Fibroblast of skin of left biceps (primary cell): ENCODE measurements around the gene SPTY2D1.
"Not testable (repeated sequence)": the region's sequence is repeated elsewhere in the genome, so short reads cannot be mapped to it uniquely, and the experiment has no call there.

Experiments used
- DNase-seq, 2 experiments: peaks; one replicate each; pipeline ENCODE4 v3.0.0-alpha.2; 2013; ENCODE audit warnings: low read depth in 2 of 2

SPTY2D1 gene

GRCh38 chr11:18634140-18635032 lies at the start of gene SPTY2D1:
SPTY2D1 (minus strand) TSS chr11:18634342; CDS start chr11:18634257, 85 bp downstream.
- peak; percentile 98 for DNase-seq

GRCh38 chr11:18682466-18682865 lies 48.3 kb upstream of the SPTY2D1 start:
- DNase-seq: no peak

GRCh38 chr11:18681949-18682348 lies 47.8 kb upstream of the SPTY2D1 start:
- DNase-seq: not testable (repeated sequence)

GRCh38 chr11:18677560-18677959 lies 43.4 kb upstream of the SPTY2D1 start:
- no peak for DNase-seq

- DNase-seq: no peak
Measured at GRCh38 chr11:18676803-18677202, 42.7 kb upstream of the SPTY2D1 start.

- not testable (repeated sequence) for DNase-seq
Measured at GRCh38 chr11:18672209-18672608, 38.1 kb upstream of the SPTY2D1 start.

- DNase-seq: no peak
Measured at GRCh38 chr11:18671246-18671645, 37.1 kb upstream of the SPTY2D1 start.

- DNase-seq: no peak
Measured at GRCh38 chr11:18669711-18670110, 35.6 kb upstream of the SPTY2D1 start.

GRCh38 chr11:18669219-18669596 lies 35.1 kb upstream of the SPTY2D1 start:
- no peak for DNase-seq

GRCh38 chr11:18668131-18668530 lies 34.0 kb upstream of the SPTY2D1 start:
- DNase-seq: no peak

- DNase-seq: not testable (repeated sequence)
Measured at GRCh38 chr11:18665353-18665872, 31.3 kb upstream of the SPTY2D1 start.

- DNase-seq: no peak
Measured at GRCh38 chr11:18657673-18658072, 23.5 kb upstream of the SPTY2D1 start.

- DNase-seq: peak; percentile 15 to 22
Measured at GRCh38 chr11:18650859-18651557, 16.9 kb upstream of the SPTY2D1 start.

GRCh38 chr11:18650353-18650752 lies 16.2 kb upstream of the SPTY2D1 start:
- DNase-seq: no peak

- DNase-seq: not testable (repeated sequence)
Measured at GRCh38 chr11:18643034-18643433, 8.9 kb upstream of the SPTY2D1 start.

GRCh38 chr11:18641677-18642076 lies 7.5 kb upstream of the SPTY2D1 start:
- no peak for DNase-seq

- peak in 1 of 2 experiments; percentile 22 for DNase-seq
Measured at GRCh38 chr11:18633256-18634139, 644 bp downstream of the SPTY2D1 start.

- no peak for DNase-seq
Measured at GRCh38 chr11:18632841-18633240, 1.3 kb downstream of the SPTY2D1 start.

- DNase-seq: no peak
Measured at GRCh38 chr11:18624161-18624560, 10.0 kb downstream of the SPTY2D1 start.

- DNase-seq: no peak
Measured at GRCh38 chr11:18623707-18624106, 10.4 kb downstream of the SPTY2D1 start.

- peak in 1 of 2 experiments; percentile 14 for DNase-seq
Measured at GRCh38 chr11:18618342-18619025, 15.7 kb downstream of the SPTY2D1 start.
